Karpas-422 (cell line): ENCODE measurements around the gene HNRNPA1. TPM values are rescaled to one million over a fixed set of nuclear protein-coding genes. Genes with fewer than 3 reads are reported as not detected.
A peak's percentile ranks its signal among the peaks of the same experiment; 100 is the strongest.
"Not testable (repeated sequence)": the region's sequence is repeated elsewhere in the genome, so short reads cannot be mapped to it uniquely, and the experiment has no call there.

Experiments
- DNase-seq: peaks from one replicate; pipeline ENCODE4 v3.0.0-alpha.2; 2015
- H2AFZ ChIP-seq: fragments of 200-600 bp; sonication (generic); 2 replicates; pipeline ENCODE4 v1.6.1; 2014; ENCODE audit warnings: antibody characterized with exemption, low read length, mixed read lengths
- H3K27ac ChIP-seq: fragments of 200-600 bp; sonication (generic); 2 replicates; pipeline ENCODE4 v1.5.1; 2014; ENCODE audit warnings: mild to moderate bottlenecking, low read length, moderate library complexity
- H3K27me3 ChIP-seq: fragments of 200-600 bp; sonication (generic); 2 replicates; pipeline ENCODE4 v1.6.1; 2014; ENCODE audit warnings: low read length, mixed read lengths
- H3K36me3 ChIP-seq: fragments of 200-600 bp; sonication (generic); 2 replicates; pipeline ENCODE4 v1.6.1; 2014; ENCODE audit warnings: low read length, mixed read lengths; ENCODE audit not compliant: insufficient read depth
- H3K4me1 ChIP-seq: fragments of 200-600 bp; sonication (generic); 2 replicates; pipeline ENCODE4 v1.6.1; 2014; ENCODE audit warnings: mild to moderate bottlenecking, low read length, mixed read lengths
- H3K4me2 ChIP-seq: fragments of 200-600 bp; sonication (generic); 2 replicates; pipeline ENCODE4 v1.6.1; 2014; ENCODE audit warnings: low read length, low read depth, mild to moderate bottlenecking; ENCODE audit not compliant: poor library complexity, severe bottlenecking
- H3K4me3 ChIP-seq: fragments of 200-600 bp; sonication (generic); 2 replicates; pipeline ENCODE4 v1.5.1; 2014; ENCODE audit warnings: mild to moderate bottlenecking, antibody characterized with exemption, low read length, mixed read lengths
- H3K79me2 ChIP-seq: fragments of 200-600 bp; sonication (generic); 2 replicates; pipeline ENCODE4 v1.6.1; 2014; ENCODE audit warnings: mild to moderate bottlenecking, low read length, mixed read lengths
- H3K9ac ChIP-seq: fragments of 200-600 bp; sonication (generic); 2 replicates; pipeline ENCODE4 v1.6.0; 2014; ENCODE audit warnings: low read length
- H3K9me2 ChIP-seq: fragments of 200-600 bp; sonication (generic), shearing (Covaris generic); replicated peaks from 2 replicates; pipeline ENCODE4 v1.6.0; 2014; ENCODE audit warnings: mild to moderate bottlenecking, low read length, moderate library complexity; ENCODE audit not compliant: insufficient read depth
- H3K9me3 ChIP-seq: fragments of 300-700, 200-600 bp; sonication (generic); 2 replicates; pipeline ENCODE4 v1.6.1; 2014; ENCODE audit warnings: low read length, mixed read lengths
- H4K20me1 ChIP-seq: fragments of 200-600 bp; sonication (generic); 2 replicates; pipeline ENCODE4 v1.6.1; 2014; ENCODE audit warnings: mild to moderate bottlenecking, antibody characterized with exemption, low read length, low read depth; ENCODE audit not compliant: insufficient read depth
- total RNA-seq: library from RNA; depleted of rRNA; stranded (reverse); fragments of >200 nt; shearing (Covaris generic); gene quantifications from 2 replicates; pipeline ENCODE4 v1.2.3, GENCODE V29; 2014; ENCODE audit warnings: low replicate concordance

Gene HNRNPA1
- total RNA-seq, 1 experiment from 2014 or later = 249 TPM

DNA sequence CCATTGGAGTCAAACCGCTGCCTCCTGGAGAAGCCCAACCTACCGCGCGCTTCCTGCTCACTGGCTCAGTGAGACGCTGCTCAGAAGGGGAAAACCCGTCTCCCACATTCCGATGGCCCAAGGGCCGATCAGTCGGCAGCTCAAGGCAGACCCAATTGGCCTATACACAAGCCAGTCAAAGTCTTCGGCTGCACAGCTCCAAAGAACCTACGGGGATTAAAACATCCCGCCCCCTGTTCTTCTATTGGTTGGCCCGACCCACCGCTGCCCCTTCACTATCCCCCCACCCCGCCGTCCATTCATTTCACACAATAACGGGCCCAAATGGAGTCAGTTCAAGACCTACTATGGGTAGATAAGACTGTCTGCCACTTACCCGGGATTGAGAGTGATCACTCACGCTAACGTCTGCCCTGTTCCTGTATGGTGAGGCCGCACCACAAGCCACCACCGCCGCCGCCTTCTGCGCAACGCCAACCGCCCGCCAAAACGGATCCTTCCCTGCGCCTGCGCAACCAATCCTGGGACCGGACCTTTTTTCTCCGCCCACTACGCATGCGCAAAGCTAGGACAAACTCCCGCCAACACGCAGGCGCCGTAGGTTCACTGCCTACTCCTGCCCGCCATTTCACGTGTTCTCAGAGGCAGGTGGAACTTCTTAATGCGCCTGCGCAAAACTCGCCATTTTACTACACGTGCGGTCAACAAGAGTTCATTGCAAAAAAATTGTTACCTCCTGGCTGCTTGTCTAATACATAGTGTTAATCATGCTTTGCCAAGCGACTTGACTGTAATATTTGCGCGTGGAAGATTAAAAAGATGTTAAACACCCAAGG, 676 bp upstream of the HNRNPA1 start, which contains the start of gene CBX5:
Gene CBX5, minus strand, starts transcription at position 491 of the 836 bp plus-strand sequence. CDS start 22,472 bp downstream, outside the sequence.
- H3K36me3 ChIP-seq = peaks cover 57% of the 10 kb centered on the region

DNA sequence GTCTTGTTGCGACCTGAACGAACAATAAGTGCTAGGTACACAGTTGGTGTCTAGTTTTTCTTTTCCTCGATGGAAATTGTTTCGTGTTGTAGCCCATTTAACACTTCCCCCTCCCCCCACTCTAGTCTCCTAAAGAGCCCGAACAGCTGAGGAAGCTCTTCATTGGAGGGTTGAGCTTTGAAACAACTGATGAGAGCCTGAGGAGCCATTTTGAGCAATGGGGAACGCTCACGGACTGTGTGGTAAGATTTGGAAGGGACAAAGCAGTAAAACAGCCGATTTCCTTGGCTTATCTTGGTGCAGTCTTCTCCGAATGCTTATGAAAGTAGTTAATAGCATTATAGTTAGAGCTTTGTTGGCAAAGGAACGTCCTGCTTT, 724 bp downstream of the HNRNPA1 start:
- H2AFZ ChIP-seq = not testable (repeated sequence)

More for the DNA sequence above, 676 bp upstream of the HNRNPA1 start, which contains the start of gene CBX5:
- H3K4me1 ChIP-seq = peaks cover 44% of the 10 kb centered on the region
- H4K20me1 ChIP-seq = peaks cover 29% of the 10 kb centered on the region
- DNase-seq = peak; percentile 99
- peak within 1 kb of the TSS; percentile 96 for H3K4me3 ChIP-seq
- H3K79me2 ChIP-seq = peaks cover 72% of the 10 kb centered on the region
- H3K27me3 ChIP-seq = no peaks in the 10 kb centered on the region
- H3K9me2 ChIP-seq = no peaks in the 10 kb centered on the region
- H3K27ac ChIP-seq = peak within 1 kb of the TSS; percentile 92
- no peaks in the 10 kb centered on the region for H3K9me3 ChIP-seq
- peak within 1 kb of the TSS; percentile 87; the same call in 1 of the 2 replicates for H2AFZ ChIP-seq
- peak within 1 kb of the TSS; percentile 98 for H3K9ac ChIP-seq
- H3K4me2 ChIP-seq = peak within 1 kb of the TSS; percentile 88

DNA sequence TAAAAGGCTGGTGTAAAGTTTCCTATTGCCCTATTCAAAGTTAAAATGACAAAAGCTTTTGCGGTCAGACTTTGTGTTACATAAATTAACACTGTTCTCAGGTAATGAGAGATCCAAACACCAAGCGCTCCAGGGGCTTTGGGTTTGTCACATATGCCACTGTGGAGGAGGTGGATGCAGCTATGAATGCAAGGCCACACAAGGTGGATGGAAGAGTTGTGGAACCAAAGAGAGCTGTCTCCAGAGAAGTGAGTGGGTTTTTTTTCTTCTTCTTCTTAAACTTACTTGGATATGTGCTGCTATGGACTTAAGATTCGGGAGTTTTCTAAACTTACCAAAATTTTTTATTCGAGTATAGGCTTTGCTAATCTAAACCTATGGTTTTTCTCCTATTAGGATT, 1.2 kb downstream of the HNRNPA1 start:
- Histone ChIP-seq H4K20me1 (peaks cover 42% of the 10 kb centered on the region), H3K79me2 (peaks cover 58% of the 10 kb centered on the region), H3K9ac (peak overlapping the region; percentile 98), H3K36me3 (peaks cover 72% of the 10 kb centered on the region), H3K4me2 (peak overlapping the region; percentile 88), H3K4me3 (peak overlapping the region; percentile 96), H3K4me1 (peaks cover 44% of the 10 kb centered on the region), H3K27ac (peak overlapping the region; percentile 92)
- not testable (repeated sequence) for H3K27me3 ChIP-seq, H2AFZ ChIP-seq, H3K9me2 ChIP-seq, DNase-seq, H3K9me3 ChIP-seq

More for the DNA sequence above, 724 bp downstream of the HNRNPA1 start:
- not testable (repeated sequence) for H3K27me3 ChIP-seq, H3K9me3 ChIP-seq, DNase-seq, H3K9me2 ChIP-seq
- H4K20me1 ChIP-seq = peaks cover 41% of the 10 kb centered on the region
- peak overlapping the region; percentile 92 for H3K27ac ChIP-seq
- peaks cover 62% of the 10 kb centered on the region for H3K79me2 ChIP-seq
- peaks cover 68% of the 10 kb centered on the region for H3K36me3 ChIP-seq
- peak overlapping the region; percentile 88 for H3K4me2 ChIP-seq
- H3K9ac ChIP-seq = peak overlapping the region; percentile 98
- peak overlapping the region; percentile 96 for H3K4me3 ChIP-seq
- H3K4me1 ChIP-seq = peaks cover 44% of the 10 kb centered on the region

- Histone ChIP-seq H3K27ac (peak overlapping the region; percentile 16; the same call in 1 of the 2 replicates), H3K9me3 (no peaks in the 10 kb centered on the region), H3K4me1 (peaks cover 39% of the 10 kb centered on the region), H3K9ac (peak overlapping the region; percentile 98; the same call in 1 of the 2 replicates), H3K4me2 (peak overlapping the region; percentile 88), H2AFZ (no peak overlapping the region), H4K20me1 (peaks cover 47% of the 10 kb centered on the region), H3K79me2 (peaks cover 44% of the 10 kb centered on the region), H3K4me3 (peak overlapping the region; percentile 96), H3K36me3 (peaks cover 78% of the 10 kb centered on the region), H3K27me3 (no peaks in the 10 kb centered on the region), H3K9me2 (no peaks in the 10 kb centered on the region)
- no peak for DNase-seq
Observed at GRCh38 chr12:54282949-54283593, 2.5 kb downstream of the HNRNPA1 start.

- peaks cover 47% of the 10 kb centered on the region for H4K20me1 ChIP-seq
- H2AFZ ChIP-seq = not testable (repeated sequence)
Observed at GRCh38 chr12:54284070-54284780, 3.7 kb downstream of the HNRNPA1 start.

GRCh38 chr12:54285150-54286041, 4.9 kb downstream of the HNRNPA1 start:
- no peaks in the 10 kb centered on the region for H3K9me2 ChIP-seq
- H3K9ac ChIP-seq = no peak overlapping the region
- H3K27me3 ChIP-seq = no peaks in the 10 kb centered on the region
- H3K79me2 ChIP-seq = peaks cover 27% of the 10 kb centered on the region
- no peak for DNase-seq
- no peaks in the 10 kb centered on the region for H3K9me3 ChIP-seq
- H3K27ac ChIP-seq = no peak overlapping the region
- H3K4me1 ChIP-seq = peaks cover 29% of the 10 kb centered on the region
- H3K4me2 ChIP-seq = no peak overlapping the region
- H4K20me1 ChIP-seq = peaks cover 47% of the 10 kb centered on the region
- peaks cover 63% of the 10 kb centered on the region for H3K36me3 ChIP-seq
- H3K4me3 ChIP-seq = no peak overlapping the region
- no peak overlapping the region for H2AFZ ChIP-seq

More at GRCh38 chr12:54284070-54284780, 3.7 kb downstream of the HNRNPA1 start:
- not testable (repeated sequence) for H3K9me2 ChIP-seq, H3K9me3 ChIP-seq, H3K4me3 ChIP-seq, DNase-seq, H3K27me3 ChIP-seq, H3K9ac ChIP-seq, H3K27ac ChIP-seq
- Histone ChIP-seq H3K4me2 (peak overlapping the region; percentile 88), H3K36me3 (peaks cover 66% of the 10 kb centered on the region), H3K4me1 (peaks cover 31% of the 10 kb centered on the region), H3K79me2 (peaks cover 32% of the 10 kb centered on the region)
